ENCODE measurements around the gene PEX14. TPM values are rescaled to one million over a fixed set of nuclear protein-coding genes. Genes with fewer than 3 reads are reported as not detected.

Gene PEX14
- total and polyA plus RNA-seq, 10 of the 15 experiments (the other 5 are each of a cell fraction or from before 2014, with no cell fraction given), result 1.4 to 23.2 (median 12.0) TPM

DNA sequence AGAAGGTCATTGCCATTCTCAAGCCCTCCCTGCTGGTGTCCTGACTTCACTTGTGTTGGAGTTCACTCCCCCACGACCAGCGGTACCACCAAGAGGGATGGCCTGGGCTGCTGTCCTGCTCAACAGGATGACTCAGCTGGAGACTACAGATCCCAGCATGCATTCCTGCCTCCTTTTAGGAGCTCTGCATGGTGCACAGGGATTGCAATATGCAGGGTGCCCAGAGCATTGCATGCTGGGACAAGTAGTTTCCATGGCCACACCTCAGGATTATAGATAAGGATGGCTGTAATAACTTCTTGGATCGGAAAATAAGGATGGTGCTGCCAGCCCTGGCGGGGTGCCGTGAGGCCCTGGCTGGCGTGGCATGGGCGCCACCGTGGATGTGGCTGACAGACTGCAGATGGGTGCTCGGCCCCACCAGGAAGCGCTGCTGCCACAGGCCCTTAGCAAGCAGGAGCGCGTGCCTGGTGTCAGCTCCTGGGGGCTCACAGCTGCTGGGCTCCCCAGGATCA, 171.7 kb downstream of the PEX14 start:
- no peak overlapping the region for H3K27ac ChIP-seq (ENCODE audit: control insufficient read depth, insufficient read depth)
- no peaks in the 10 kb centered on the region for H3K4me1 ChIP-seq (ENCODE audit: control insufficient read depth, insufficient read depth, low read length)
- H3K27me3 ChIP-seq (replicated peaks in 1 of 2; ENCODE audit: control insufficient read depth in 2 of 2, insufficient read depth in 2 of 2, low read length in 1 of 2), result no peaks in the 10 kb centered on the region
- H3K9ac ChIP-seq (ENCODE audit: control insufficient read depth, insufficient read depth, low read length), result no peak overlapping the region
- ChIA-PET CTCF (no interaction called here), SMC1A (ENCODE audit: uncharacterized antibody, unreplicated experiment) (no interaction called here), RAD21 (ENCODE audit: unreplicated experiment) (no interaction called here), POLR2A (no interaction called here)
- no peak for DNase-seq (ENCODE audit: low read depth, low spot score)
- BruUV-seq (replicated peaks), result no TSS peak
- H3K9me3 ChIP-seq (replicated peaks; ENCODE audit: control insufficient read depth, insufficient read depth, low read length), result no peaks in the 10 kb centered on the region
- ATAC-seq, result peak; percentile 54
- H3K4me2 ChIP-seq (ENCODE audit: control insufficient read depth, insufficient read depth), result no peak overlapping the region
- TF ChIP-seq IKZF2 (IDR thresholded peaks at IDR 0.05) (no peak), SIX5 (IDR thresholded peaks at IDR 0.05; ENCODE audit: low read depth, low read length, severe bottlenecking) (peak; percentile 66), TCF12 (IDR thresholded peaks at IDR 0.05; ENCODE audit: low read depth, low read length) (no peak), HCFC1 (IDR thresholded peaks at IDR 0.05; ENCODE audit: low read length) (0 out of 2 replicates have a peak, but pooled peaks have one; percentile 31)
- H2AFZ ChIP-seq (ENCODE audit: control insufficient read depth, low read depth, low read length), result no peak overlapping the region
- intact Hi-C loops (cut with micrococcal nuclease; ENCODE audit: unreplicated experiment) (no loop called here), in situ Hi-C loops (cut with MboI) (no loop called here)
- no peak overlapping the region for H3K4me3 ChIP-seq
- FAIRE-seq, result no peak
- H4K20me1 ChIP-seq (ENCODE audit: control insufficient read depth, insufficient read depth), result no peaks in the 10 kb centered on the region
- no peaks in the 10 kb centered on the region for H3K36me3 ChIP-seq (ENCODE audit: control insufficient read depth in 2 of 2, insufficient read depth in 2 of 2, low read length in 1 of 2)
- WGBS (ENCODE audit: insufficient coverage, insufficient replicate concordance, low lambda C conversion rate, missing lambda C conversion rate), result 91% methylated on average over 12 of the region's 12 CpGs
- no peaks in the 10 kb centered on the region for H3K79me2 ChIP-seq (ENCODE audit: control insufficient read depth, insufficient read depth, low read length)

DNA sequence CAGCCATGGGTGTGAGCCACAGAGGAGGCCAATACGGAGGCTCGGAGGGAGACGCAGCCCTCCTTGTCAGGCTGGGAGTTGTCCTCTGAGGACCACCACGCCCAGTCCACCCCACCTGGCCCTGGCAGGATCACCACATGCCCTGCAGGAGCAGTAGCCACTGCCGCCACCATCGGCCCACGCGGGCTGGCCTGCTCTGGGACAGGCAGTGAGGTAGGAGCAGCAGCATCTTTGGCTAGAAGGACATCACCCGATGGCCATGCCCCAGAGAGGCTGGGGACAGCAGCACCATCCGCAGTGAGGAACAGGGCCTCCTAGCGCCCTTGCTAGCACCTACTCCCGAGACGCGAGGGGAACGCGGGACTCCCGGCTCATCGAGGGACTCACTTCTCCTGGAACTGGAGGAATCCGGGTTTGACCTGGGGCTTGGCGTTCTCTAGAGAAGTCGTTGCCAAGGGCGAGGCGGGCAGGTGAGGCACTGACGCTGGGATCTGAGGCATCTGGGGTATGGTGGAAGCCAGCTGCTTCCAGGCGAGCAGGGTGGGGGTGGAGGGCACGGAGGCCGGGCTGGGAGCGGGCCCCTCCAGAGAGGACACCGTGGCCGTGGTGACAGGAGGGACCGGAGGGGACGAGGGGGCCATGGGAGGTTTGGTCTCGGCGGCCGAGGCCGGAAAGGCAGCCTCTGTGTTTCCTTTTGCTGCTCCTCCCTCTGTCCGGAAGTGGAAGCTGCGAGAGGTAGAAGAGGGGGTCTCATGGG, 172.8 kb downstream of the PEX14 start:
- TF ChIP-seq RFX5 (IDR thresholded peaks at IDR 0.05; ENCODE audit: low read depth, low read length), result no peak
- TF ChIP-seq ESRRA (IDR thresholded peaks at IDR 0.05; ENCODE audit: low read length), result no peak
- no peak for TF ChIP-seq BMI1 (IDR thresholded peaks at IDR 0.05; ENCODE audit: borderline replicate concordance)
- TF ChIP-seq BRCA1 (IDR thresholded peaks at IDR 0.05; ENCODE audit: low read depth, low read length), result no peak
- Histone ChIP-seq H4K20me1 (ENCODE audit: control insufficient read depth, insufficient read depth) (no peaks in the 10 kb centered on the region), H3K27ac (ENCODE audit: control insufficient read depth, insufficient read depth) (no peak overlapping the region), H3K9ac (ENCODE audit: control insufficient read depth, insufficient read depth, low read length) (no peak overlapping the region), H3K27me3 (replicated peaks in 1 of 2; ENCODE audit: control insufficient read depth in 2 of 2, insufficient read depth in 2 of 2, low read length in 1 of 2) (no peaks in the 10 kb centered on the region), H3K4me2 (ENCODE audit: control insufficient read depth, insufficient read depth) (no peak overlapping the region), H3K9me3 (replicated peaks; ENCODE audit: control insufficient read depth, insufficient read depth, low read length) (no peaks in the 10 kb centered on the region), H3K4me1 (ENCODE audit: control insufficient read depth, insufficient read depth, low read length) (no peaks in the 10 kb centered on the region), H3K4me3 (no peak overlapping the region), H3K79me2 (ENCODE audit: control insufficient read depth, insufficient read depth, low read length) (no peaks in the 10 kb centered on the region), H2AFZ (ENCODE audit: control insufficient read depth, low read depth, low read length) (no peak overlapping the region), H3K36me3 (ENCODE audit: control insufficient read depth in 2 of 2, insufficient read depth in 2 of 2, low read length in 1 of 2) (no peaks in the 10 kb centered on the region)
- DNase-seq (ENCODE audit: low read depth, low spot score) (no peak), ATAC-seq (no peak), FAIRE-seq (no peak)
- intact Hi-C loops (cut with micrococcal nuclease; ENCODE audit: unreplicated experiment) (no loop called here), in situ Hi-C loops (cut with MboI) (no loop called here)
- 81% methylated on average over 36 of the region's 38 CpGs for WGBS (ENCODE audit: insufficient coverage, insufficient replicate concordance, low lambda C conversion rate, missing lambda C conversion rate)
- BruUV-seq (replicated peaks), result no TSS peak
- ChIA-PET RAD21 (ENCODE audit: unreplicated experiment) (no interaction called here), POLR2A (no interaction called here), SMC1A (ENCODE audit: uncharacterized antibody, unreplicated experiment) (no interaction called here), CTCF (interaction anchor here (0.8 kb wide), 1 partner anchor 152 kb away, joined by 3 read pairs; no protein-coding TSS in a partner anchor)
